Smooth muscle cell (in vitro differentiated cells): Measurements from ENCODE around the gene GALNT14. TPM values are rescaled to one million over a fixed set of nuclear protein-coding genes. Genes with fewer than 3 reads are reported as not detected.

Experiments
- DNase-seq: peaks from one replicate; lab custom pipeline; 2025; ENCODE audit not compliant: unreplicated experiment; lab: John Stamatoyannopoulos, UW
- H2AFZ ChIP-seq: fragments of 200-600 bp; sonication (generic); 2 replicates; pipeline ENCODE4 v1.6.0; 2016; ENCODE audit warnings: antibody characterized with exemption, low read depth, mild to moderate bottlenecking
- H3F3A ChIP-seq: fragments of 200-600 bp; sonication (generic); 2 replicates; pipeline ENCODE4 v1.6.0; 2017; ENCODE audit warnings: antibody characterized with exemption, low read depth
- H3K27ac ChIP-seq: fragments of 200-600 bp; sonication (generic); 2 replicates; pipeline ENCODE4 v1.5.1; 2016; ENCODE audit warnings: low read depth, mild to moderate bottlenecking
- H3K27me3 ChIP-seq: fragments of 200-600 bp; sonication (generic); 2 replicates; pipeline ENCODE4 v1.6.1; 2016; ENCODE audit warnings: low read depth, mild to moderate bottlenecking
- H3K36me3 ChIP-seq: fragments of 200-600 bp; sonication (generic); 2 replicates; pipeline ENCODE4 v1.5.1; 2016; ENCODE audit warnings: low read depth
- H3K4me1 ChIP-seq: fragments of 200-600 bp; sonication (generic); 2 replicates; pipeline ENCODE4 v1.5.1; 2016; ENCODE audit warnings: low read depth
- H3K4me2 ChIP-seq: fragments of 200-600 bp; sonication (generic); 2 replicates; pipeline ENCODE4 v1.6.0; 2016; ENCODE audit warnings: mild to moderate bottlenecking
- H3K4me3 ChIP-seq: fragments of 200-600 bp; sonication (generic); 2 replicates; pipeline ENCODE4 v1.5.1; 2016; ENCODE audit warnings: mild to moderate bottlenecking
- H3K79me2 ChIP-seq: fragments of 200-600 bp; sonication (generic); 2 replicates; pipeline ENCODE4 v1.6.0; 2016; ENCODE audit warnings: low read depth, mild to moderate bottlenecking
- H3K9ac ChIP-seq: fragments of 200-600 bp; sonication (generic); 2 replicates; pipeline ENCODE4 v1.6.0; 2016; ENCODE audit warnings: low read depth
- H3K9me3 ChIP-seq: fragments of 200-600 bp; sonication (generic); replicated peaks from 2 replicates; pipeline ENCODE4 v1.5.1; 2016; ENCODE audit warnings: low read depth
- H4K20me1 ChIP-seq: fragments of 200-600 bp; sonication (generic); 2 replicates; pipeline ENCODE4 v1.6.0; 2016; ENCODE audit warnings: low read depth
- CTCF ChIP-seq: fragments of 200-600 bp; sonication (generic); IDR thresholded peaks from 2 replicates; pipeline ENCODE4 v1.5.1; 2017; ENCODE audit warnings: borderline replicate concordance, mild to moderate bottlenecking, antibody characterized with exemption; ENCODE audit not compliant: insufficient read depth, poor library complexity, severe bottlenecking
- WGBS: methylation state at CpG from one replicate; pipeline ENCODE4 v1.1.7; 2016; ENCODE audit warnings: low lambda C conversion rate; 5-methylcytosine and 5-hydroxymethylcytosine counted together
- polyA plus RNA-seq: library from polyadenylated mRNA; unstranded; fragments of >200 nt; fragmentation: Nextera tagmentation; extraction: Ambion mirVana; gene quantifications from 2 replicates; pipeline ENCODE4 v1.2.1, GENCODE V29; 2016
- total RNA-seq: library from RNA; depleted of rRNA; stranded (reverse); fragments of >200 nt; gene quantifications from 2 replicates; pipeline ENCODE4 v1.2.3, GENCODE V29; 2014

GALNT14 gene
- total and polyA plus RNA-seq, 2 experiments from 2014 or later, result 0.63 to 1.0 TPM

GRCh38 chr2:31150120-31150670, 12.0 kb upstream of the GALNT14 start:
- WGBS, result 86% methylated on average over 6 of the region's 6 CpGs
- H3K4me2 ChIP-seq, result no peak overlapping the region
- H3K27me3 ChIP-seq, result peaks cover 36% of the 10 kb centered on the region
- no peaks in the 10 kb centered on the region for H3F3A ChIP-seq
- TF ChIP-seq CTCF, result no peak
- no peak for DNase-seq
- H3K27ac ChIP-seq, result no peak overlapping the region
- H3K4me3 ChIP-seq, result no peak overlapping the region
- H4K20me1 ChIP-seq, result no peaks in the 10 kb centered on the region
- H2AFZ ChIP-seq, result no peak overlapping the region
- no peaks in the 10 kb centered on the region for H3K79me2 ChIP-seq
- no peaks in the 10 kb centered on the region for H3K9me3 ChIP-seq
- H3K4me1 ChIP-seq, result no peaks in the 10 kb centered on the region
- no peaks in the 10 kb centered on the region for H3K36me3 ChIP-seq
- H3K9ac ChIP-seq, result no peak overlapping the region

- no peak for TF ChIP-seq CTCF
- Histone ChIP-seq H4K20me1 (no peaks in the 10 kb centered on the region), H3K79me2 (no peaks in the 10 kb centered on the region), H3K36me3 (no peaks in the 10 kb centered on the region), H3K4me3 (no peak overlapping the region), H3F3A (no peaks in the 10 kb centered on the region), H3K27me3 (peaks cover 41% of the 10 kb centered on the region), H3K27ac (no peak overlapping the region), H3K4me2 (no peak overlapping the region), H3K9me3 (no peaks in the 10 kb centered on the region), H3K9ac (no peak overlapping the region), H2AFZ (no peak overlapping the region), H3K4me1 (no peaks in the 10 kb centered on the region)
- WGBS, result 89% methylated on average over 2 of the region's 2 CpGs
- DNase-seq, result no peak
These were observed 10.3 kb upstream of the GALNT14 start for GRCh38 chr2:31148514-31148913.

GRCh38 chr2:31147645-31148044, 9.4 kb upstream of the GALNT14 start:
- H3K4me3 ChIP-seq, result no peak overlapping the region
- H3K9me3 ChIP-seq, result no peaks in the 10 kb centered on the region
- H3K79me2 ChIP-seq, result no peaks in the 10 kb centered on the region
- no peak overlapping the region for H2AFZ ChIP-seq
- DNase-seq, result no peak
- 78% methylated on average over 5 of the region's 5 CpGs for WGBS
- no peak for TF ChIP-seq CTCF
- peaks cover 49% of the 10 kb centered on the region for H3K27me3 ChIP-seq
- no peaks in the 10 kb centered on the region for H3K4me1 ChIP-seq
- no peaks in the 10 kb centered on the region for H3K36me3 ChIP-seq
- H3K27ac ChIP-seq, result no peak overlapping the region
- H3F3A ChIP-seq, result no peaks in the 10 kb centered on the region
- H3K4me2 ChIP-seq, result no peak overlapping the region
- H3K9ac ChIP-seq, result no peak overlapping the region
- no peaks in the 10 kb centered on the region for H4K20me1 ChIP-seq

GRCh38 chr2:31142110-31142509, 3.9 kb upstream of the GALNT14 start:
- Histone ChIP-seq H3K79me2 (no peaks in the 10 kb centered on the region), H3K27ac (no peak overlapping the region), H3K4me1 (peaks cover 11% of the 10 kb centered on the region), H3K27me3 (peaks cover 51% of the 10 kb centered on the region), H3K9ac (no peak overlapping the region), H3K4me3 (no peak overlapping the region), H3F3A (no peaks in the 10 kb centered on the region), H3K4me2 (no peak overlapping the region), H3K36me3 (no peaks in the 10 kb centered on the region), H4K20me1 (no peaks in the 10 kb centered on the region), H2AFZ (no peak overlapping the region), H3K9me3 (no peaks in the 10 kb centered on the region)
- no peak for DNase-seq
- TF ChIP-seq CTCF, result no peak
- 65% methylated on average over 3 of the region's 3 CpGs for WGBS
